ENCODE results near the gene GDA. TPM values are rescaled to one million over a fixed set of nuclear protein-coding genes. Genes with fewer than 3 reads are reported as not detected.

The GDA gene
- total RNA-seq, 1 donor from 2014 or later, result 0.85 TPM

DNA sequence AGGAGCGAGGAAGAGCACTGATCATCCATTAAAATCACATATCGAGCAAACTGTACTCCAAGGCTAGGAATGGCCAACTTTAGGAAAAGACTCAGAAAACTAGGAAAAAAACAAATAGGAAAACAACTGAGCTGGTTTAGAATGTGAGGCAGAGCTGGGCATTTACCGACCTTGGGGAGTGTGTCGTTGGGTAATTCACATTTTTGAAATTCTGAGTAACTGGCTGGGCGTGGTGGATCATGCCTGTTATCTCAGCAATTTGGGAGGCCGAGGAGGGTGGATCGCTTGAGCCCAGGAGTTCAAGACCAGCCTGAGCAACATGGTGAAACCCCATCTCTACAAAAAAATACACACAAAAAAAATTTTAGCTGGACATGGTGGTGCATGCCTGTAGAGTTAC is 145.7 kb downstream of the GDA start:
- Histone ChIP-seq H3K4me3 (no peak overlapping the region), H3K27ac (replicated peaks) (no peak overlapping the region), H3K27me3 (ENCODE audit: low read depth) (no peaks in the 10 kb centered on the region), H3K4me1 (peaks cover 13% of the 10 kb centered on the region), H3K36me3 (no peaks in the 10 kb centered on the region), H3K9me3 (replicated peaks) (no peaks in the 10 kb centered on the region)
- DNase-seq, result no peak
- intact Hi-C loops (cut with micrococcal nuclease), result loop anchor here (10.0 kb wide), 1 partner anchor 50 kb away; no protein-coding TSS in a partner anchor
- TF ChIP-seq CTCF (IDR thresholded peaks at IDR 0.05; ENCODE audit: borderline replicate concordance), result no peak

DNA sequence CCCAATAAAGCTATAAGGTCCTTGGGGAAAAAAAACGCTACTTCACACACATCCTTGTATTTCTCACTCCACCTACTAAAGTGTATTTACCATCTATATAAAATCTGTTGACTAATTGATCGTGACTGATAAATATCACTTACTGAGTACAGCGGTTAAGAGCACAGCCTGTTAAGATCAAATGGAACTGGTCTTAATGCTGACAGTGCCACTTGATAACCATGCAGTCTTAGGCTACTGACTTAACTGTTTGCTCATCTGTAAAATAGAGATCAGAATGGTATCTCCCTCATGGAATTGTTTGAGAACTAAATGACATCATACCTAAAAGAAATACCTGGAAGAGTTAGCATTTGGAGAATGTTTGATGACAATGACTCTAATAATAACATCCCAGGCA is 148.3 kb downstream of the GDA start:
- no peak overlapping the region for H3K4me3 ChIP-seq
- DNase-seq, result no peak
- intact Hi-C loops (cut with micrococcal nuclease), result loop anchor here (10.0 kb wide), 1 partner anchor 47 kb away; no protein-coding TSS in a partner anchor
- H3K27me3 ChIP-seq (ENCODE audit: low read depth), result no peaks in the 10 kb centered on the region
- no peak for TF ChIP-seq CTCF (IDR thresholded peaks at IDR 0.05; ENCODE audit: borderline replicate concordance)
- H3K27ac ChIP-seq (replicated peaks), result no peak overlapping the region
- peaks cover 11% of the 10 kb centered on the region for H3K4me1 ChIP-seq
- no peaks in the 10 kb centered on the region for H3K9me3 ChIP-seq (replicated peaks)
- H3K36me3 ChIP-seq, result no peaks in the 10 kb centered on the region

- Histone ChIP-seq H3K27ac (replicated peaks) (no peak overlapping the region), H3K36me3 (no peaks in the 10 kb centered on the region), H3K27me3 (ENCODE audit: low read depth) (no peaks in the 10 kb centered on the region), H3K4me3 (no peak overlapping the region), H3K9me3 (replicated peaks) (no peaks in the 10 kb centered on the region), H3K4me1 (peaks cover 5% of the 10 kb centered on the region)
- intact Hi-C loops (cut with micrococcal nuclease), result loop anchor here (10.0 kb wide), 1 partner anchor 46 kb away; no protein-coding TSS in a partner anchor
- TF ChIP-seq CTCF (IDR thresholded peaks at IDR 0.05; ENCODE audit: borderline replicate concordance), result no peak
- no peak for DNase-seq
Observed at GRCh38 chr9:72299017-72299603, 149.9 kb downstream of the GDA start.

DNA sequence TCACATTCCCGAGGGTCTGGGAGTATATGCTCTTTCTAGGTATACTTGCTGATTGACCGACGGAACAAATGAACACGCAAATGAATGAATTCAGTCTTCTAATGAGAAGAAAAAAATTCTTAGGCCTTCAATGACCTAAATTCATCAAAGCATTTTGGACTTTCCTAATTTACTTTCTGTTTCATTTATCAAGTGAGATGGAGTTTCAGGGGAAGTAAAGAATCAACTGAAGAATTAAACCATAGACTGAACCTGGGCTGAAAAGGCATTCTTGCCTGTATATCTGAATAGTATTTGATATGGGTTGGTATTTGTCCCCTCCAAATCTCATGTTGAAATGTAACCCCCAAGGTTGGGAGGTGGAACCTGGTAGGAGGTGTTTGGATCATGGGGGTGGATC is 151.6 kb downstream of the GDA start:
- no peak for DNase-seq
- H3K4me3 ChIP-seq, result no peak overlapping the region
- H3K36me3 ChIP-seq, result no peaks in the 10 kb centered on the region
- peaks cover 21% of the 10 kb centered on the region for H3K4me1 ChIP-seq
- no peak for TF ChIP-seq CTCF (IDR thresholded peaks at IDR 0.05; ENCODE audit: borderline replicate concordance)
- no peaks in the 10 kb centered on the region for H3K9me3 ChIP-seq (replicated peaks)
- H3K27ac ChIP-seq (replicated peaks), result no peak overlapping the region
- H3K27me3 ChIP-seq (ENCODE audit: low read depth), result no peaks in the 10 kb centered on the region
- intact Hi-C loops (cut with micrococcal nuclease), result no loop called here

Other genes with a start within 250 kb of the GDA start
- gene ABHD17B, start 238.2 kb upstream of the GDA start, total RNA-seq, result 10.2 TPM
- 6.3 TPM for gene C9orf85, start 237.8 kb upstream of the GDA start, total RNA-seq
- not detected for gene C9orf57, start 88.8 kb upstream of the GDA start, total RNA-seq
- 183 TPM for gene ZFAND5, start 215.8 kb downstream of the GDA start, total RNA-seq

Data from left ventricle myocardium inferior (tissue), 1 donor.